ENCODE results near the gene METTL13. TPM values are rescaled to one million over a fixed set of nuclear protein-coding genes. Genes with fewer than 3 reads are reported as not detected.
A peak's percentile ranks its signal among the peaks of the same experiment; 100 is the strongest.

Gene METTL13
- total RNA-seq, 1 experiment from 2014 or later: 49.9 TPM

- Histone ChIP-seq H3K9me3 (ENCODE audit: low read depth, low read length, poor library complexity, severe bottlenecking) (no peaks in the 10 kb centered on the region), H3K27me3 (replicated peaks; ENCODE audit: insufficient read depth, low read depth, low read length, poor library complexity) (no peaks in the 10 kb centered on the region), H3K27ac (ENCODE audit: low read depth, low read length, poor library complexity, severe bottlenecking) (no peak overlapping the region), H3K36me3 (ENCODE audit: insufficient read depth, low read length, poor library complexity, severe bottlenecking) (no peaks in the 10 kb centered on the region), H3K4me1 (ENCODE audit: insufficient read depth, low read length, poor library complexity, severe bottlenecking) (peaks cover 8% of the 10 kb centered on the region), H3K4me3 (ENCODE audit: low read depth, low read length, poor library complexity, severe bottlenecking) (no peak overlapping the region)
- DNase-seq (ENCODE audit: low spot score): no peak
- ChIA-PET POLR2A (ENCODE audit: low non-redundant PET) (no interaction called here), CTCF (no interaction called here)
- TF ChIP-seq CTCF (conservative IDR thresholded peaks at IDR 0.05; ENCODE audit: low read depth, low read length) (no peak), EZH2 (IDR thresholded peaks at IDR 0.05; ENCODE audit: borderline replicate concordance, low read depth, low read length, poor library complexity, severe bottlenecking) (no peak)
- BruUV-seq (replicated peaks): no TSS peak
- intact Hi-C loops (cut with micrococcal nuclease; ENCODE audit: unreplicated experiment): no loop called here
These were observed 53.4 kb downstream of the METTL13 start for GRCh38 chr1:171834821-171835220.

- BruUV-seq (replicated peaks): no TSS peak
- no peak for TF ChIP-seq CTCF (conservative IDR thresholded peaks at IDR 0.05; ENCODE audit: low read depth, low read length)
- no peak for TF ChIP-seq EZH2 (IDR thresholded peaks at IDR 0.05; ENCODE audit: borderline replicate concordance, low read depth, low read length, poor library complexity, severe bottlenecking)
- Histone ChIP-seq H3K4me1 (ENCODE audit: insufficient read depth, low read length, poor library complexity, severe bottlenecking) (peaks cover 8% of the 10 kb centered on the region), H3K9me3 (ENCODE audit: low read depth, low read length, poor library complexity, severe bottlenecking) (no peaks in the 10 kb centered on the region), H3K27me3 (replicated peaks; ENCODE audit: insufficient read depth, low read depth, low read length, poor library complexity) (no peaks in the 10 kb centered on the region), H3K4me3 (ENCODE audit: low read depth, low read length, poor library complexity, severe bottlenecking) (no peak overlapping the region), H3K27ac (ENCODE audit: low read depth, low read length, poor library complexity, severe bottlenecking) (no peak overlapping the region), H3K36me3 (ENCODE audit: insufficient read depth, low read length, poor library complexity, severe bottlenecking) (no peaks in the 10 kb centered on the region)
- ChIA-PET CTCF (no interaction called here), POLR2A (ENCODE audit: low non-redundant PET) (no interaction called here)
- DNase-seq (ENCODE audit: low spot score): no peak
- intact Hi-C loops (cut with micrococcal nuclease; ENCODE audit: unreplicated experiment): no loop called here
These were observed 54.4 kb downstream of the METTL13 start for GRCh38 chr1:171835891-171836290.

GRCh38 chr1:171841050-171841910 lies 59.8 kb downstream of the METTL13 start, which contains the start of gene DNM3:
TSS of gene DNM3 (plus strand) at chr1:171841498. CDS start at chr1:171841657, 159 bp downstream.
- no peak within 1 kb of the TSS for H3K27ac ChIP-seq (ENCODE audit: low read depth, low read length, poor library complexity, severe bottlenecking)
- no peaks in the 10 kb centered on the region for H3K36me3 ChIP-seq (ENCODE audit: insufficient read depth, low read length, poor library complexity, severe bottlenecking)
- ChIA-PET CTCF (interaction anchor here (0.6 to 1.0 kb wide), 2 partner anchors 40 to 143 kb away, joined by 3 read pairs; no protein-coding TSS in a partner anchor), POLR2A (ENCODE audit: low non-redundant PET) (no interaction called here)
- peaks cover 36% of the 10 kb centered on the region for H3K27me3 ChIP-seq (replicated peaks; ENCODE audit: insufficient read depth, low read depth, low read length, poor library complexity)
- intact Hi-C loops (cut with micrococcal nuclease; ENCODE audit: unreplicated experiment): no loop called here
- no TSS peak for BruUV-seq (replicated peaks)
- H3K4me3 ChIP-seq (ENCODE audit: low read depth, low read length, poor library complexity, severe bottlenecking): peak within 1 kb of the TSS; percentile 54
- peak; percentile 80 for DNase-seq (ENCODE audit: low spot score)
- H3K4me1 ChIP-seq (ENCODE audit: insufficient read depth, low read length, poor library complexity, severe bottlenecking): peaks cover 8% of the 10 kb centered on the region
- H3K9me3 ChIP-seq (ENCODE audit: low read depth, low read length, poor library complexity, severe bottlenecking): no peaks in the 10 kb centered on the region
- TF ChIP-seq CTCF (conservative IDR thresholded peaks at IDR 0.05; ENCODE audit: low read depth, low read length) (no peak), EZH2 (IDR thresholded peaks at IDR 0.05; ENCODE audit: borderline replicate concordance, low read depth, low read length, poor library complexity, severe bottlenecking) (no peak)

Data from A673 (cell line).